Activated CD4-positive, CD25-positive, alpha-beta regulatory T cell treated with anti-CD3 and anti-CD28 coated beads, Interleukin-2, amount 50 U/mL, for 24 hours (primary cell): ENCODE data around the gene FGFR2.

Source experiments
- ATAC-seq, 2 donors: fragments of 150-1000 bp; cut with Tn5 transposase; one replicate each; pipeline ENCODE4 v1.10.0; 2021; ENCODE audit warnings: mild to moderate bottlenecking in 1 of 2, moderate library complexity in 1 of 2

The FGFR2 gene

DNA sequence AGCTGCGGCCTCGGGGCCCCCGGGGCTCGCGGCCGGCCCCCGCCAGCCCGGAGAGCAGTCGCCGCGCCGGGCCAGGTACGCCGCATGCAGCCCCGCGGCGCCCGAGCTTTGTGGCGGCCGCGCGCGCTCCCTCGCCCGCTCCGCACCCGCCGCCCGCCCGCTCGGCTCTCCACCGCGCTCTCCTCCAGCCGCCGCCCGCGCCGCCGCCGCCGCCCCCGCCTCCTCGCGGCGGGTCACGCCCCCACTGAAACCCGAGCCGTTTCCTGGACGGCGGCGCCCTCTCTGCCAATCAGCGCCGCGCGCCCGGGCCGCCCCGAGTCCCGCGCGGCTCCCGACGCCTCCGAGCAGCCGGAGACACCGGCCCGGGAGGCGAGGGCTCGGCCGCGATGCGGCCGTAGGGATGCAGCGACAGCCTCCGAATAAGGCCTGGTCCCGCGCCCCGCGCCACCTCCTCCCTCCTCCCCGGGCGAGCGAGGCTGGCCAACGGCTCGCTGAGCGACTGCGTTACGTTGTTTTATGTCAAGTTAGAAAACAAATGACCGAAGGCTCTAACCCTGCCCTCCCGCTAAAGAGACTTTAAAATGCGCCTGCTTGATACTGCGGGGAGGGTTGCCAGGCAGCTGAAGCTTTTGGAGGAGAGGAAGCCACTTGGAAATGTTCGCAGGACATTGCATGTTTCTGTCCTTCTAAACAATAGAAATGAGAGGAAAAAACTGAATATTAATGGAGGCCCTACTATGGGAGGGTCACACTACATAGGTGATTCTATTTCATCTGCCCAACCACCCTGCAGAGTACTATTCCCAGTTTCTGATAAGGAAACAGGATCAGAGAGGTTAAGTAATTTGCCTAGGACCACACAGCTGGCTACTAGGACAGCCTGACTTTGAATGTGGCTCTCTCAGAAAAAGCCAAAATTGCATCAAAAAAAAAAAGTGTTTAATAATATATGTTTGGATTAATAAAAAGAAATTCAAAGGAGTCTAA is at the start of gene FGFR2:
TSS of gene FGFR2 (minus strand) at position 182 of the 987 bp plus-strand sequence. CDS start 4,627 bp downstream, outside the sequence.
- peak in 1 of 2 donors; percentile 51 for ATAC-seq

DNA sequence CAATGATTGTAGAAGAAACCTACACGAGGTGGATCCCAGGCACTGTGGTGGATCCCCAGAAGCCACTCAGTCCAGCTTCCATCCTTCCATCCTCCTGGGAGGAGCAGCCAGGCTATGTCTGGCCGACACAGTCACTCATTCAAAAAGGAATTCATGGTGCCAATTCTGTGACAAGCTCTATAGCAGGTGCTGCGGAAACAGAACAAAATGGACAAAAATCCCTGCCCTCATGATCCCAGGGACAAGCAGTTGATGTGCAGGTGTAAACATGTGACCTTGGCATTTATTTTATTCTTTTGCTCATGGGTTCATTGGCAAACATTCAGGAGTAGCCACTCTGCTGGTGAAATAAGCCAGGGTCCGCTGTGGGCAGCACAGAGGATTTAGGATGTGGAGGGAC is 49.2 kb upstream of the FGFR2 start:
- no peak for ATAC-seq

DNA sequence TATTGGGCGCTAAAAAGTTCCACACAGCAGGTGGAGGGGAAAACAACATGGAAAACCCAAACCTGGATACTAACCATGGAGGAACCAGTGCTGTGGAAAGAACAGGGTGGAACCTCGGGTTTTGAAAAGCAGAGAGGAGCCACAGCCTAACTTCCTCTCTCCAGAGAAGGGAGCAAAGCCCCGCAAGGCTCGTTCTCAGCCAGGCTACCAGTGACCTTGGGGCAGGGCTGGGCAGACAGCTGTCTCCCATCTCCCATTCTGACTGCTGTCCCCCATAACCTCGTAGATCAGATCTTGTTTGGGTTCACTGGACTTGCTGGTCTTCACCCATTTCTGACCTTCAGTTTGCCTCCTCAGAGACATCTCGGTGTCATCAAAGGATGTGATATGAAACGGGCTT is 47.5 kb upstream of the FGFR2 start:
- ATAC-seq, result no peak

DNA sequence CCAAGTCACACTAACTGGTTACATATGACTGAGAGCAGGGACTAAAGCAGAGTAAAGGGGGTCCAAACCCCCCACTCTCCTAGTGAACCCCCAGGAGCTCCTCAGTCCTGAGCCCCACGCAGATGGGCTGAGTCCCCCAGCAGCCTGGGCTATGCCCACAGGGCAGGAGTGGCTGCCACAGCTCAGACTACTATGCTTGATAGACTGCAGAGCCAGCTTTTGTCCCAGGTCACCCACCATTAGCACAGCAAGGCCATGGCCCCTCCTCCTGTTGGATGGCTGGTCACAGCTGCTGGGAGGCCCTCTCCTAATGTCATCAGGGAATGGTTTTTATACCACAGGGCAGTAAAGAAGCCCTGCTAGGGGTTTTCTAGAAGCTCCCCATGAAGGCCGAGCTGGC is 46.3 kb upstream of the FGFR2 start:
- ATAC-seq, result no peak

DNA sequence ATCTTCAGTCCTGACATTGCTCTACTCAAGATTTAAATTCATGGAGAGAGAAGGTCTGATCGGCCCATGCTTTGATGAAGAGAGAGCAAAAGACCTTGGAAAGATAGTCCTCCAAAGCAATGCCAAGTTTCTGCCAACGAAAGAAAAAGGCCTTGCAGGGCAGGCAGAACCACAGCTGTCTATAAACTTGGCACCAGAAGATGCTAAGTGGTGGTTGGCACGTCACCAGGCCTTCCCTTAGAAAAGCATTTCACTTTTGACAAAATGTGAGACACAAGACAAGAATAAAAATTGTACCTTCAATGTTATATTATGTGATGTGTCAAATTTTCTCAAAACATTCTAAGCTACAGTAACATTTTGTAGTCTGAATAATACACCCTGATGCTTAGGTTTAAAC is 42.0 kb upstream of the FGFR2 start:
- ATAC-seq, result no peak

DNA sequence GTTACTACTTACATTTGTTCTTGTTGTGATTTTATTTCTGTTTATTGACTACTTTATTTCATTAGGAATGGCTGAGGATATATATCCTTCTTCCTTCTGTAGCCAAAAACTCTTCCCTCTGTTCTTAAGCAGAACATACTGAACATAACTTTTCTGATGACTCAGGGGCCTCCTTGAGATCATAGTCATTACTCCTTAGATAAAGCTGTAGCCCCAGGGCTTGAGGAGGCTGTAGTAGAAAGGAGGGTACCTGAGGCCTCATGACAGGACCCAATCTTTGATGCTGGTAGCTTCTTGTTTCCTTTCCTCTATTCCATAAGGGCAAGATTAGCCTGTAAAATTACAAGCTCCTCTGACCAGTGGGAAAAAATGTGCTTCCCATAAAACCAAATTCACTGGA is 41.2 kb upstream of the FGFR2 start:
- no peak for ATAC-seq

DNA sequence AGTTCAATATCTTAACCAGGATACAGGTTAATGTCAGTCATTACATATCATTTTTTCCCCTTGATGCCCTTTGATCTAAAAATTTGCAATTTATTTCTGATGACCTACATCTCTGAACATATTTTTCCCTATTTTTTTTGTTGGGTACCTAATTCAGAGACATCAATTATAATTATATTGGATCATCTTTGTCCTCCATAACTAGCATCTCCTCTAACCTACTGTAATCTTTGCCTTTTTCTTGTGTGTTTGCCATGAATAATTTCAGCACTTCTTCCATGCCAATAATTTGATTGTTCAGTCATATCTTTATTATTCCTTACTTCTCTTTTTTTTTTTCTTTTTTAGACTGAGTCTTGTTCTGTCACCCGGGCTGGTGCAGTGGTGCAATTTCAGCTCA is 39.2 kb upstream of the FGFR2 start:
- ATAC-seq, result no peak

DNA sequence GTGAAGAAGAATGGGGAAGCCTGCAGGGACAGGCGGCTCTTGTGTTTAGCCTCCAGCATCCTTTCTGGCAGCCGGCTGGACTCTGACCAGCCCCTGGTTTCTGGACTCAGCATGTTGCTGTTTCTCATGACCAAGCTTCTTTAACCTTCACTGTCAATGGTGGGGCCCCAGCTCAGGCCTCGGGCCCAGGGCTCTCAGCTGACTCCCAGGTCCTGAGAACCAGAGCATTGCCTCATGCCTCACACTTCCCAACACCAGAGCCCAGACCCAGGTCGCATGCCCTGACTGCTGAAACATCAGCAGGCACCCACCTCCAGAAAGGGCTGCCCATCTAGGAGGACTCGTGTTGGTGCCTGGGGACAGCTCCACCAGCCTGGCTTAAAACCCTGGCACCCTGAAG is 34.8 kb upstream of the FGFR2 start:
- no peak for ATAC-seq

DNA sequence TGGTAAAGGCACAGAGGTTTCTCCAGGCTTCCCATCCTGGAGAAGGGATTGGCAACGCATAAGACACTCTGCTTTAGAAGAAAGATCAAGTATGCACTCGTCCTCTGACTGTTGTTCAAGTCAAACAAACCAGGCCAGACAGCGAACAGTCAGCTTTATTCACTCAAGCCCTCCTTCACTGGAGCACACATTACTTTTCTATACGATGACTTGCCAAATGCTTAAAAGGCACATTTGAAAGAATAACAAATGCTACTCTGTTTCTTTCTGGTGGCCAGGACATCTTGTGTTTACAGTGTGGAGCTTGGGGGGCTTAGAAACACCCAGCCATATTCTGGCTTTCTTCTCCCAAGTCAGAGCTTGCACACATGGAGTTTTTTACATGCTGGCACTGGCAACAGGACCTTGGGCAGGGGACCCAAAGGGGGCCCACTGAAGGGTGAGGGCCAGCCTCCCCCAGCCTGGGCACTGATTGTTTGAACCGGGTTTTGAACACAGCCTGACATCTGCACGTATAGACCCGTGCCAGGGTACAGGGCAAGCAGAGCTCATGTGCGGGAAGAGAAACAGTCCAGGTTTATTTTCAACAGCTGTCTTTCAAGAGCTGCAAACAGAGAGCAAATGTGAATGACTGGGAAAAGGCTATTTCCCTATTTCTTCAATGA is 33.3 kb upstream of the FGFR2 start:
- ATAC-seq, result no peak

DNA sequence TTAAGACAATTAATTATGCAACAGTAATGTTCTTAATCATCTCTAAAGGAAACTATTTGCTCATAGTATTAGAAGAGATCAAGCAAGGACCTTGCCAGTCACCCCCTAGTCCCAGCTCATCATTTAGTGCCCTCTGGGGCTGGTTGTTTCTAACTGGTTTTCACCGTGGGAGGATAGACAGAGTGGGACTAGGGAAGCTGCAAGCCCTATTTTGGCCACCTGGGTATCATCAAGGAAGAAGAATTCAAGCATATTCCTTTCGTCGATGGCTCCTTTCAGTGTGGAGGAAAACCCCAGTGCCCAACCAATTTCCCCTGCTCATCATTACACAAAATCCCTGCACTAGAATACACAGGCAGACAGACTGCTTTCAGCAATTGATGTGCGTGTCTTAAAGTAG is 30.6 kb upstream of the FGFR2 start:
- no peak for ATAC-seq

DNA sequence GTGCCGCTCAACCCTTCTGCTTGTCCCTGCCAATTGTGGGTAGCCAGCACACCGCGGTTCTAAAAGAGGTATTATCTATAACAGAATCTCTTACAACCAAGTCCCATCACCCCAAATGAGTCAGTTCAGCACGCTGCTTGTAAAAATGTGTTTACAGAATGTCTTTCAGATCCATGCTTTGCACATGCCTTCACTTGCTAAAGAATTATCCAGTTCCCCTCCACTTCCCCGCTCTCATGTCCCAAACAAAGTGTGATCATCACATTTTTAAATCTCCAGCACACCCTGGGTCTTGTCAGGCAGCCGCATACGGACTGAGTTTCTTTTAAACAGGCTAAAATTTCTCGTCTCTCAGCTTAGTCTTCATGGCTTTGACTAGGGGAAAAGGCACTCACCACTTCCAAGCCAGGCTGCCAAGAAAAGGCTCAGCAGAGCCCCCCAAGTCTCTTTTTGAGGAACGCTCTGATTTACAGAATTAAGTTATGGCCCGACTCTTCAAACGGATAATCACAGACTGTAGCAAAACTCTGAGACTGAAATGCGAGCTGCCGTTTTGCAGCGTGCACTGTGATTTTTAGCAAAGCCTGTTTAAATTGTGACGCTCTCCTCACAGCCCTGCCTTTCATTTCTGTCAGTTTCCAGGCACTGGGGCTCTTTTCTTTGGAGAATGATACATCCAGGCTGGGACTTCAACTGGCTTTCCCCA is 29.8 kb upstream of the FGFR2 start:
- ATAC-seq, result no peak

DNA sequence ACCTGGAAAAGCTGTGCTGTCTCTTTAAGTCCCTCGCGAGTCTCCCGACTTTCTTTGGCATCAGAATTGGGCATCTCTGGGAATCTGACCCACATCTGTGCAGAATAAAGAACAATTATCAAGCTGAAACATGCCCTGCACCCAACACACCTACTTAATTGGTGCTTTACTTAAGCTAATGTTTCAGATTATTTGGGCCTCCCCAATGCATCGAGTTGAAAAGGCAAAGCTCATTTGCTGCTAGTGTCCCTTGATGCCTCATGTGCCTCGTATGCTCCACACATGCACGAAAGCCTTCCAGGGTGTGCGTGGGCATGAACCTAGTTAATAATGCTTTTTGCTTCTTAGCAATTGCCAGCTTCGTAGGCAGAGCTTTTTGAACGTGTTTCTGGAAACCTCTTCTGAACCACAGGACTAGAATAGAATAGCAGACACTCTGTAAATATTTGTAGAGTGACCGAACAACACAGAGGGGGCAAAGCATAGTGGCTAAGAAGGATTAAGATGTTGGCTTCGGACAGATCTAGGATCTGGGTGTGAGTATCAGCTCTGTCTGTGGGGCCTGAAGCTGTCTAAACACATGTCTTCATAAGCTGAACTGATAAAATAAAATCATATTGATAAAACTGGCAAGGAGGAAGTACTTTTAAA is 26.7 kb upstream of the FGFR2 start:
- no peak for ATAC-seq

DNA sequence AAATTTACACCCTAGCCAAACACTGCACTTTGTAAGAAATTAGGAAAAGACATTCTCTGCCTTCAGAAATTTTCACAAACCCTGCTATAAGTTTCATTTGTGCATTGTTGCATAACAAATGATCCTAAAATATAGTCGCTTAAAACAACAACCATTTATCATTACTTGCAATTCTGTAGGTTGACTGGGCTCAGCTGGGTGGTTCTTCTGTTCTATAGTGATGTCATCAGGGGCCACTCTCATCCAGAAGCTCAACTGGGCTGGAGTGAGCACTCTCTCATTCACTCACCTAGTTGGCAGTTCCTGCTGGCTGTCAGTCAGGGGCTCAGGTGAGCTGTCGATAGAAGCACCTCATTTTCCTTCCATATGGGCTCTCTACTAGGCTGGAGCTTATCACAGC is 20.7 kb upstream of the FGFR2 start:
- ATAC-seq, result no peak

DNA sequence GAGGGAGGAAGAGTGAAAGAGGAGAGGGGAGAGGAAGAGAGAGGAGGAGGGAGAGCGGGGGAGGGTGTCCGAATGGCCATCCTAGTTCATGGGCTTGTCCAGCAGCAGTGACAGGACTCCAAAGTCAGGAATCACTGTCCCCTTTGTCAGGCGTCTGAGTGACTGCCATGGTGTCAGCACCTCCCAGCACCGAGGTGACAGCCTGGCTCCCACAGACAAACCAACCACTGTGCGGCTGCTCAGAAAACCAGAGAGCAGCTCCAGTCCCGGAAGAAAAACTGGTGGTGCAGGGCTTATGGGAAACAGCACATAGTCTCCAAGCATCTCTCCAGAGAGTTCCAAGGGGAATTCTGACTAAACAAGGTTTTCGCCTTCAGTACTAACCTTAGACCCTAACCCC is 18.9 kb upstream of the FGFR2 start:
- no peak for ATAC-seq

DNA sequence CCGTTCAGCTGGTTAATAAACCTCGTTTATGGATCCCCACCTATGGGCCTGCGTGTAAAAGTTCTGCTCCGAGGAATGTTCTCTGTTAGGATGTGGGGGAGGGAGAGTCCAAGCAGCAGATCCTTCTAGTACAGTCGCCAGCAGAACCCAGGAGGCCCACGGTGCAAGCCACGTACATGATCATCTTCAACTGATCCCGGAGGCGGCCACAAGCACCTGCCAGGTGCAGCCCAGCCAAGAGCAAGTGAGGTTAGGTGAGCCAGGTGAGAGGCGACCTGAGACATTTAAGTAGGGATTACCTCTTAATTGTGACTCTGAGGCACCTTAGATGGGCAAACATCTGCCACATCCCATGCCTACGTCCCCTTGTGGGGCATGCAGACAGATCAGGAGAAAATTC is 18.0 kb upstream of the FGFR2 start:
- no peak for ATAC-seq

DNA sequence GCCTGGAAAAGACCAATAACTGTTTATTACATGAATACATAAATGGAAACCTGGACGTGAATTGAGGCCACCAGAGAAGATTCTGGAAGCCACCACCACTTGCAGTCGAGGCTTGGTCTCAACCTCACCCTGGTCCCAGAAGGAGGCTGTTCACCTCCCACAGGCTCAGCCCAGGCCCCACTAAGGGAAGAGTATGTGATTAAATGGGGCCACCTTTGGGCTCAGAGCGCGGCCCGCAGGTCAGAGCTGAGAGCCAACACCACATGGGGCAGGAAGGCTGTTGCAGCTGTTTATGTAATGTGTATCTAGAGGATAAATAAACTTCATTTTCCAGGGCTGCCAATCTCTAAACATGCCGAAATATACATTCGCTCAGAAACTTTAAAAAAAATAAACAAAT is 17.6 kb upstream of the FGFR2 start:
- no peak for ATAC-seq

DNA sequence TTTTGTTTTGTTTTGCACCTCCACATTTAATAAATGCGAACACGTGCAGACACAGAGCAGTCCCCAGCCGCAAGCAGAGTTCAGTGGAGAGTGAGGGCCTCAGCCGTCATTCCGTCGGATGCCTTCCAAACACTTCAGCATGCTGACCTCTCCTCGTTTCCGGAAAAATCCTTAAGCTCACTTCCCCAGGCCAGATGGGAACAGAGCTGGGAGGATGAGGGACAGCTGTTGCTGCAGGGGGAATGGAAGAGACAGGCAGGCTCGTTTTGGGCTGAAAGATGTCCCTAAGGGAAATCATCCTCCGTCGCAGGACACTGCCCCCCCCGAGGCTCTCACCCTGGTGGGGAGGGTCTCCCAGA is 17.2 kb upstream of the FGFR2 start:
- ATAC-seq, result no peak

DNA sequence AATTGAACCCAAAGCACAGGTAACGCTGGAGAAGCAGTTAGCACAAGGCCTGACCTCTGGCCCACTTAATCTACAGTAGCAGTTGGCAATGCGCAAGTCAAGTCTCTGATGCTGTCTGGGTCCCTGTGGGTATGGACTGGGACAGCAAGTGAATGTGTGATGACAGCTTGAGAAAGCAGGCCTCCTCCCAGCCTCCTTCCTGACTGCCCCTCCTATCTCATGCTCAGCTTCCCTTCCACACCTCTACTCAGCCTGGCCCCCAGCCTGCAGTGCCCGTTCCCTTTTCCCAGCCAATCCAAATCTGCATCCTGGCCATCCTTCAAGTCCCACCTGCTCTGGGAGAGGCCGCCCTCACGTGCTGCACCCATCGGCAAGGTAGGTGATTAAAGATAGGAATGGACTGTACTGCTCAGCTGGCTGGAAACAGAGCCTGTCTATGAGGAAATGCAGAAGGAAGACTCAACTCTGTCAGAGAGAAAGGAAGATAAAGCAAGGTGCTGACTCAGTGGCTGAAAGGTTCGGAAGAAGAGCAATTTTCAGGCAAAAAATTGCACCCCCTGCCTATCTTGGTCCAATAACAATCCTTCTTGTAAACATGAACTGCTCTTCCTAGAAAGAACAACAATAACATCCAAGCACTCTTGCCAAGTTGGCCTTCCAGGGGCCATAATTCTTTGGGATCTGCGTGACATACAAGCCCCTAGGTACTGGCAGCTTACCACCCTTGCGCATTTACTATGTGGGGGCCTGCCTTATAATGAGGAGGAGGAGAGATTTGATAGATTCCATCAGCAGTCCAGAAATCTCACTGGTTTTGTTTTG is 16.6 kb upstream of the FGFR2 start:
- no peak for ATAC-seq

DNA sequence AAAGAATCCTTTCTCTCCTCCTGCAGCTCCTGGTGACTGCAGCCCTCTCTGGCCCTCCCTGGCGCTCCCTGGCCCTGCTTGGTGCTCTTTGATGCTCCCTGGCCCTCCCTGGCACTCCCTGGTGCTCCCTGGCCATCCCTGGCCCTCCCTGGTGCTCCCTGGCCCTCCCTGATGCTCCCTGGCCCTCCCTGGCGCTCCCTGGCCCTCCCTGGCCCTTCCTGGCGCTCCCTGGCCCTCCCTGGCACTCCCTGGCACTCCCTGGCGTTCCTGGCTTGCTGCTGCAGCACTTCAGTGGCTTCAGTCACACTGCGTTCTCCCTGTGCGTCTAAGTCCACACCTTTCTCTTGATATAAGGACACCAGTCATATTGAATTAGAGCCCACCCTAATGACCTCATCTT is 15.2 kb upstream of the FGFR2 start:
- ATAC-seq, result no peak

DNA sequence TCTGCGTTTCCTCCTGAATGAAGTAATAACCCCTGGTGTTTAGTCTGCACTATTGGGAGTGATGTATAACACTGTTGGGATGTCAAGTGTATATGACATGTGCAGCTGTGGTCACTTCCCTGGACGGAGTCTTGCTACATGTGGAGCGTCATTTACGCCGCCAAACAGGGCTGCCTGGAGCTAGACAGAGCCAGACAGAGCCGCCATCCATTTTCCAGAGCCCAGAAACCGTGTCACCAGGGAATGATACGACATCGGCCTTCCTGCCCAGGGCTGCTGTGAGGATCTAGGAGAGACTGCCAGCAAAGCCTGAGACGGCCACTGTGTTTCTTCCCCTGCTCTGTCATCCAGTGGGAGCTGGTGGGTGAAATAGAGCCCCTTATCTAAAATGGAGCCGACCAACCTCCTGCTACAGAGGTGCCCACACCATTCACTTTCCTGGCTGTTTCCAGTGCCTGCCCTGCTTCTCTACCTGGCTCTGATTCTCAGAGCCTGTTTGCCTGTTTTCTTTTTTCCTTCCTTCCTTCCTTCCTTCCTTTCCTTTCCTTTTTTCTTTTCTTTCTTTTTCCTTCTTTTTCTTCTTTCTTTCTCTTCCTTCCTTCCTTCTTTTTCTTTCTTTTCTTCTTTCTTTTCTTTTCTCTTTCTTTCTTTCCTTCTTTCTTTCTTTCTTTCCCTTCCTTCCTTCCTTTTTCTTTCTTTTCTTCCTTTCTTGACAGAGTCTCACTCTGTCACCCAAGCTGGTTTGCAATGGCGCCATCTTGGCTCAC is 13.3 kb upstream of the FGFR2 start:
- ATAC-seq, result no peak

DNA sequence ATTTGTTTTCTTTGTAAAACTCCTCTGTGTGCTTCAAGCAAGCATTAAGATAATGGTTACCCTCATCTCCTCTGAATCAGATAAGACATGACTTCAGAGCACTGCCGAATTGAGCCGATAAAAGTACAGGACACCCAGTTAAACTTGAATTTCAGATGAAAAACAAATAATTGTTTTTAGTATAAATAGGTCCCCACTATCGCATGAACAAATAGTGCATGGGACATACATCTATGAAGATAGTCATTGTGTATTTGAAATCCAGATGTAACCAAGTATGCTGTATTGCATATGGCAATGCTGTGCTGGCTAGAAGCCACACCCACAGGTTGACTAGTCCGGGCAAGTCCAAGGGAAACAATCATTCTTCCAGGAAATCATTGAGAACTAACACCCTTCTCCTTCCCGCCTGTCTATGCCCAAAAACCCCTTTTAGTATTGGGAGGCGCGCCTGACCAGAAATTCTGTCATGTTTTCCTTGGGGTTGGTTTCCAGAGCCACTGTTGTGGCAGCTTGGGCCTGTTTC is 12.6 kb upstream of the FGFR2 start:
- ATAC-seq, result no peak
